Subcutaneous adipose tissue (tissue), 4 donors: Measurements from ENCODE around the gene SCAF1. TPM values are rescaled to one million over a fixed set of nuclear protein-coding genes. Genes with fewer than 3 reads are reported as not detected.

Source experiments
- total RNA-seq, 4 donors: library from RNA; depleted of rRNA; stranded (reverse); fragments of >200 nt; gene quantifications; one replicate each; pipeline ENCODE4 v1.1.0, GENCODE V29; 2016
- TF ChIP-seq, protein P1 (sequence below): fragments of 450-650 bp; IDR thresholded peaks from one replicate; pipeline ENCODE4 v1.5.1; 2016; ENCODE audit warnings: low read depth, mild to moderate bottlenecking, control low read depth, antibody characterized with exemption, moderate library complexity

Gene SCAF1
- total RNA-seq, 4 donors from 2014 or later = 8.8 to 33.3 (median 11.3) TPM

- TF ChIP-seq, protein P1, sequence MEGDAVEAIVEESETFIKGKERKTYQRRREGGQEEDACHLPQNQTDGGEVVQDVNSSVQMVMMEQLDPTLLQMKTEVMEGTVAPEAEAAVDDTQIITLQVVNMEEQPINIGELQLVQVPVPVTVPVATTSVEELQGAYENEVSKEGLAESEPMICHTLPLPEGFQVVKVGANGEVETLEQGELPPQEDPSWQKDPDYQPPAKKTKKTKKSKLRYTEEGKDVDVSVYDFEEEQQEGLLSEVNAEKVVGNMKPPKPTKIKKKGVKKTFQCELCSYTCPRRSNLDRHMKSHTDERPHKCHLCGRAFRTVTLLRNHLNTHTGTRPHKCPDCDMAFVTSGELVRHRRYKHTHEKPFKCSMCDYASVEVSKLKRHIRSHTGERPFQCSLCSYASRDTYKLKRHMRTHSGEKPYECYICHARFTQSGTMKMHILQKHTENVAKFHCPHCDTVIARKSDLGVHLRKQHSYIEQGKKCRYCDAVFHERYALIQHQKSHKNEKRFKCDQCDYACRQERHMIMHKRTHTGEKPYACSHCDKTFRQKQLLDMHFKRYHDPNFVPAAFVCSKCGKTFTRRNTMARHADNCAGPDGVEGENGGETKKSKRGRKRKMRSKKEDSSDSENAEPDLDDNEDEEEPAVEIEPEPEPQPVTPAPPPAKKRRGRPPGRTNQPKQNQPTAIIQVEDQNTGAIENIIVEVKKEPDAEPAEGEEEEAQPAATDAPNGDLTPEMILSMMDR = no peak
Measured at GRCh38 chr19:49682274-49682673, 40.3 kb downstream of the SCAF1 start.

DNA sequence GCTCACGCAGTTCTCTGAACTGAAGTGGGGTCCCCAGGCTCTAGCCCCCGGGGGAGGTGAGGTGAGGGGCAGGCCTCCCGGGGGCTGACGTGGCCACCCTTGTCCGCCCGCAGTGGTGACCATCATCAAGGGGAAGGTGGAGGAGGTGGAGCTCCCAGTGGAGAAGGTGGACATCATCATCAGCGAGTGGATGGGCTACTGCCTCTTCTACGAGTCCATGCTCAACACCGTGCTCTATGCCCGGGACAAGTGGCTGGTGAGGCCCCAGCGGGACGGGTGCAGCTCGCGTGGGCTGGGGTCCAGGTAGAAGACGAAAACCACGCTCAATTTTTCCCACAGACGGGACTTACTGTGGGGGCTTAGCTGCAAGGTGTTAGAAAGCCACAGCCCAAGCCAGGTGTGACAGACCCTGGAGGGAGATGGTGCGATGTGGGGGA, 41.8 kb downstream of the SCAF1 start:
- TF ChIP-seq, protein P1 = no peak

DNA sequence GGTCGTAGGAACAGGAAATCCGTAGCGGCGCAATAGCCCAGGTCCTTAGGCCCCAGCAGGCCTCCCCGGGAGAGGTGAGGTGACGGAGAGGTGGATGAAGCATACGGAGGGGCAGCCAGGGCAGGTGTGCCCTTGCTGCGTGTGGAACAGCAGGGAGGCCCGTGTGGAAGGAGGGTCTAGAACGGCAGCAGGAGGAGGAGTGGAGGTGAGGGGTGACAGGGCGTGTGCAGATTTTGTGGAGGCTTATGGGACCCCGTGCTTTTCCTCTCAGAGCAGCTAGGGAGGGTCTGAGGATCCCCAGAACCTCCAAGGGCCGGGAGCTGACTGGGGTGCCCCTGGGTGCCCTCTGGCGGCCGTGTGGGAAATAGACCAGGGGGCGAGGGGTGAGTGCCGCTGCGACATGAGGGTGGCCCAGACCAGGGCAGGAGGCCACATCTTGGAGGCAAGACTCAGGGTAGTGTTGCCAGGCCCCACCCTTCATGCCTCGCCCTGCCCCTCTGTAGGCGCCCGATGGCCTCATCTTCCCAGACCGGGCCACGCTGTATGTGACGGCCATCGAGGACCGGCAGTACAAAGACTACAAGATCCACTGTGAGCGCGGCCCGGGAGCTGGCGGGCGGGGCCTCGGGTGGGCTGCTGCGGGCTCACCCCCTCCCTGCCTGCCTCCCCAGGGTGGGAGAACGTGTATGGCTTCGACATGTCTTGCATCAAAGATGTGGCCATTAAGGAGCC, 42.4 kb downstream of the SCAF1 start:
- TF ChIP-seq, protein P1 = no peak

DNA sequence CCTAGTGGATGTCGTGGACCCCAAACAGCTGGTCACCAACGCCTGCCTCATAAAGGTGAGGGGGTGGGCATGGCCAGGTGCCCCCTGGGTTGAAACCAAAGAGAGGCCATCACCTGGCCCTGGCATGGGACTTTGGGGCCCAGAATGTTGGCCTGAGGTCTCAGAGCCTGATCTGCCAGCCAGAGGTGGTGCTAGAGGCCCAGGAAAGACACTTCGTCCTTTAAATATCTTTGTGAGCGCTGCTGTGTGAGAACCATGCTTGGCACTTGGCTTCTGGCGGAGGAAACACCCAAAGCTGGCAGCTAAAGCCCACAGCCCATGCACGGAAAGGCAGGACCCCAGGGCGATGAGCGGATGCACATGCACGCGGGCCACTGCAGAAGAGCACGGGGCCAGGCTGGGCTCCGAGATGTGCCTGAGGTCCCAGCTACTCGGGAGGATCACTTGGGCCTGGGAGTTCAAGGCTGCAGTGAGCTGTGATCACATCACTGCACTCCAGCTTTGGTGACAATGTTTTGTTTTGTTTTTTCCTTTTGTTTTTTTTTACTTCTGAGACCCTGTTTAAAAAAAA, 43.1 kb downstream of the SCAF1 start:
- TF ChIP-seq, protein P1 = no peak

GRCh38 chr19:49685845-49686332, 43.9 kb downstream of the SCAF1 start:
- TF ChIP-seq, protein P1 = no peak

- TF ChIP-seq, protein P1 = no peak
Measured at GRCh38 chr19:49686503-49687088, 44.6 kb downstream of the SCAF1 start.

DNA sequence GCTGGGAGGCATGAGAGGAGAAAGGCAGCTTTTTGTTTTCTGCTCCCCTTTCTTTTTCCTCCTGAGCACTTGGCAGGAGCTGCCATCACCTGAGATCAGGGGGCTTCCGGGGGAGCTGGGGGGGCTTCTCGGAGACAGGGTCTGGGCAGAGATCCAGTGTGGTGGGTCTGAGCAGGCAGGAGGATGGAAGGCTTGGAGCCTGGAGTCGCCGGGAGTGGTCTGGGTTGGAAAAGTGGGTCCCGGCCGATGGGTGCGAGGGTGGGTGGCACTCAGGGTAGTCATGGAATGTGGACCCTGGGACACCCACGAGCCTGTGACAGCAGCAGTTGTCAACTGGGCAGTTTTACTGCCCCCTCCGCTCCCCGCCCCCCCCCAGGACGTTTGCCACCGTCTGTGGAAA, 45.1 kb downstream of the SCAF1 start:
- TF ChIP-seq, protein P1 = no peak
